C4-2B (cell line): ENCODE results near the gene ETV6.

Experiments
- H3K27ac ChIP-seq: fragments of 450-650 bp; 2 replicates; pipeline ENCODE4 v1.5.1; 2017
- CTCF ChIP-seq: fragments of 450-650 bp; conservative IDR thresholded peaks from 2 replicates; pipeline ENCODE4 v1.5.1; 2017; ENCODE audit warnings: mild to moderate bottlenecking
- ZFX ChIP-seq: fragments of 450-650 bp; IDR thresholded peaks from 2 replicates; pipeline ENCODE4 v1.6.1; 2017

Gene ETV6

DNA sequence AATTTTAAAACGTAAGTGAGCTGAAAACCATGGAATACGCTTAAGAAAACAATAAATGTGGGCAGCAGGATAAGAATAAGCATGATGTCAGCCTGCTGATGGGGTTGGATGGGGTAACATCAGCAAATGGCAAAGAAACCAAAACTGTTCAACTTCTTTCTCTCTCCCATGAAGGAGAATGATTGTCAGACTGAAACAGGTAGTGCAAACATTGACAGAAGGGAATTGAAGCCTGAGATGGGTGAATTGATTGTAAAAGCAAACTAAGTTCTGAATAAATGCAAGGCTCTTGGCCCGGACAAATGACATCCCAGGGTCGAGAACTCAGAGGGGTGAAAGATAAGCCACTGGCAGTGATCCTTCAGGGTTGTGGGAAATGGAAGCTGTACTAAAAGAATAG is 182.6 kb downstream of the ETV6 start:
- TF ChIP-seq CTCF, result no peak
- TF ChIP-seq ZFX, result no peak
- no peak overlapping the region for H3K27ac ChIP-seq

DNA sequence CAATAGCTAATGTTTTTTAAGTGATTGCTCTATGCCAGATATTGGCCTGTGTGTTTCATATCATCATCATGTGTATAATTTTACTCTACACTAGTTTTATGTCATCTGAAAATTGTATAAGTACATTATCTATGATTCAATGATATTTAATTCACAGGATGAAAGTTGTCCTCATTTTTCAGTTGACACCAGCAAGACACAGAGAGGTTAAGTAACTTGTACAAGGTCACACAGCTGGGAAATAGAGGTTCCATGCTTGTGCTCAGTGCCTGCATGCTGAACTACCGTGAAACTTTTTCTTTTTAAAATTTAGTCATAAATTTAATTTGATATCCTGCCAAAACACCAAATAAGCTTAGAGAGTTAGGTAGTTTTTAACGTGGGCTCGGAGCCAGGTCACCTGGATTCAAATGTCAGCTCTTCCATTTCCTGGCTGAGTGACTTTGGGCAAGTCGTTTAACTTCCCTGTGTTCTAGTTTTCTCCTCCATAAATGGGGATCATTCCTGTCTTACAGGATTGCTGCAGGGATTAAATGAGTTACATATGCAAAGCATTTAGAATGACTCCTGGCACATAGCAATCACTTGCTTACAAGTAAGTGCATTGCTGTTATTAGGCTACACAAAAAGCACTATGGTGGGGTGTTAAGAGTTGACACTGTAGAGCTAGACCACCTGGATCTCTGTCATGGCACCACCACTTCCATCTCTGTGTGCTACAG is 183.9 kb downstream of the ETV6 start:
- TF ChIP-seq CTCF (no peak), ZFX (no peak)
- H3K27ac ChIP-seq, result no peak overlapping the region

- H3K27ac ChIP-seq, result no peak overlapping the region
These were observed 184.8 kb downstream of the ETV6 start for GRCh38 chr12:11834104-11834812.

GRCh38 chr12:11834931-11835330 is 185.5 kb downstream of the ETV6 start:
- H3K27ac ChIP-seq, result no peak overlapping the region
- TF ChIP-seq ZFX (no peak), CTCF (no peak)

More at GRCh38 chr12:11834104-11834812, 184.8 kb downstream of the ETV6 start:
- no peak for TF ChIP-seq ZFX
- no peak for TF ChIP-seq CTCF

DNA sequence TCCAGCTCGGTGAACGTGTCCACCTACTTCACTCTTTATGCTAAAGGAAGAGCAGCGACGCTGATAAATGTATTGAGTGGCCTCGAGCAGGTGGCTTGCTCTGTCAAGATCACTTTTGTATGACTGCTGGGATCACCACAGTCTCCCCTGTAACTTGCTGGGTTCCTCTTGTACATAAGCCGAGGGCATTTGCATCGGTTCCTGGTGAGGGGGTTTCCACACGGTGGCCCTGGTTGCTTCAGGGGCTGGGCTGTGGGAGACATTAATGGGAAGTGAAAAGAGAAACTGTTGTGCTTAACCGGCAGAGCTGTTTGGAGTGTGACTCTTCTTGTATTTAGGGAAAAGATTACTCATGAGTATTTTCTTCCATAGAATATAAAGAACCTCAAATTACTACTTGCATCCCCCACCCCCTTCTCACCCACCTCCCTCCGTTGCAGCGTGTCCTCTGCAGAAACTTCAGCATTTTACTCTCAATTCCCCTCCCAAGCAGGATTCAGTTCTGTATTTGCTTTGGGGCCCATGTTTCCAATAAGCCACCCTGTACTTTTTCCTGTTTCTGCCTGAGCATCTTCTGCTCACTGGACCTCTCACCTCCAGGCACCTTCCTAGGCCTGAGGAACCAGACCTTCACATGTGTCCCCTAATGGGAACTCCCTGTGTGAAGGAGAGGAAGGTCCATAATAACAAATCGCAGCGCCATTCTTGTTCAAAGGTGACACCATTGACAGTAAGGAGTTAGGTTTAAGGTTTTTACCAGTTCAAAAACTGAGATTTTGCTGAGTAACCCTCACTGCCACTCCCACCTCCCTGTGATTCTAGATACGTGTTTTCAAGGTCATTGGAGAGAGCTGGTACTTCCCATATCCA is 187.0 kb downstream of the ETV6 start:
- no peak for TF ChIP-seq ZFX
- TF ChIP-seq CTCF, result no peak
- no peak overlapping the region for H3K27ac ChIP-seq

GRCh38 chr12:11837216-11837934 is 187.9 kb downstream of the ETV6 start:
- TF ChIP-seq CTCF (no peak), ZFX (no peak)
- H3K27ac ChIP-seq, result no peak overlapping the region
